PC-9 (cell line): ENCODE results near the gene RPS6KA4. TPM values are rescaled to one million over a fixed set of nuclear protein-coding genes. Genes with fewer than 3 reads are reported as not detected.

Experiments
- BruUV-seq: library from RNA; stranded (reverse); fragments of 400-500 nt; replicated peaks from 2 replicates; lab custom pipeline; 2021; lab: Mats Ljungman, UMichigan
- CTCF ChIA-PET: fragments of 300-600 bp; sonication (Branson Sonifier 250); formaldehyde crosslinking; loops from one replicate; lab custom pipeline; 2022; ENCODE audit warnings: antibody characterized with exemption; lab: Charles Lee
- POLR2A ChIA-PET: fragments of 300-600 bp; sonication (Branson Sonifier 250); formaldehyde crosslinking; loops from one replicate; lab custom pipeline; 2022; ENCODE audit warnings: antibody characterized with exemption; ENCODE audit not compliant: unreplicated experiment; lab: Charles Lee
- DNase-seq, 2 experiments: peaks; one replicate each; pipeline versions ENCODE4 v3.0.0 to v3.0.0-alpha.2; 2015 to 2022; ENCODE audit warnings: mixed read lengths in 1 of 2
- H2AFZ ChIP-seq: fragments of 200-600 bp; sonication (generic); 2 replicates; pipeline ENCODE4 v1.8.1; 2017; ENCODE audit warnings: antibody characterized with exemption
- H3F3A ChIP-seq: fragments of 200-600 bp; sonication (generic); 2 replicates; pipeline ENCODE4 v1.8.1; 2017; ENCODE audit warnings: antibody characterized with exemption, mild to moderate bottlenecking, low read depth; ENCODE audit not compliant: insufficient read depth
- H3K27ac ChIP-seq: fragments of 200-600 bp; sonication (generic); 2 replicates; pipeline ENCODE4 v1.6.1; 2016; ENCODE audit warnings: mixed run types
- H3K27me3 ChIP-seq: fragments of 200-600 bp; sonication (generic); 2 replicates; pipeline ENCODE4 v1.6.1; 2016; ENCODE audit warnings: low read depth, mixed run types; ENCODE audit not compliant: insufficient read depth
- H3K36me3 ChIP-seq: fragments of 200-600 bp; sonication (generic); 2 replicates; pipeline ENCODE4 v1.6.1; 2016; ENCODE audit warnings: low read depth, mixed run types
- H3K4me1 ChIP-seq: fragments of 200-600 bp; sonication (generic); replicated peaks from 2 replicates; pipeline ENCODE4 v1.6.1; 2016; ENCODE audit warnings: mixed run types; ENCODE audit not compliant: insufficient read depth
- H3K4me2 ChIP-seq: fragments of 200-600 bp; sonication (generic); 2 replicates; pipeline ENCODE4 v1.6.1; 2017; ENCODE audit warnings: mixed run types
- H3K4me3 ChIP-seq: fragments of 200-600 bp; sonication (generic); 2 replicates; pipeline ENCODE4 v1.6.1; 2016; ENCODE audit warnings: mixed run types
- H3K79me2 ChIP-seq: fragments of 200-600 bp; sonication (generic); 2 replicates; pipeline ENCODE4 v1.6.1; 2017; ENCODE audit warnings: low read depth, mixed run types
- H3K9me2 ChIP-seq: fragments of 200-600 bp; sonication (generic); 2 replicates; pipeline ENCODE4 v1.8.1; 2017; ENCODE audit warnings: mild to moderate bottlenecking; ENCODE audit not compliant: insufficient read depth
- H3K9me3 ChIP-seq: fragments of 200-600 bp; sonication (generic); 2 replicates; pipeline ENCODE4 v1.8.1; 2016; ENCODE audit warnings: low read depth; ENCODE audit not compliant: insufficient read depth
- H4K20me1 ChIP-seq: fragments of 200-600 bp; sonication (generic); 2 replicates; pipeline ENCODE4 v1.8.1; 2017; ENCODE audit not compliant: insufficient read depth
- CTCF ChIP-seq: fragments of 200-600 bp; sonication (generic); conservative IDR thresholded peaks from 2 replicates; pipeline ENCODE4 v1.6.1; 2017; ENCODE audit warnings: mixed run types, antibody characterized with exemption, mild to moderate bottlenecking, moderate library complexity
- EZH2 ChIP-seq: fragments of 200-600 bp; sonication (generic); IDR thresholded peaks from 2 replicates; pipeline ENCODE4 v1.8.0; 2017; ENCODE audit warnings: antibody characterized with exemption, low read depth
- intact Hi-C: fragments of 100-400 bp; cut with micrococcal nuclease; formaldehyde crosslinking; loops from one replicate; pipeline ENCODE4 v1.10.0; 2022; ENCODE audit not compliant: unreplicated experiment
- total RNA-seq: library from RNA; stranded (reverse); gene quantifications from 2 replicates; pipeline ENCODE4 v1.2.3, GENCODE V29; 2021

RPS6KA4 gene
- total RNA-seq, 1 experiment from 2014 or later, result 64.3 TPM

GRCh38 chr11:64406221-64406946 is 47.4 kb downstream of the RPS6KA4 start:
- intact Hi-C loops, result no loop called here
- H3K4me1 ChIP-seq, result peaks cover 7% of the 10 kb centered on the region; the same call in 1 of the 2 replicates
- H3K9me2 ChIP-seq, result no peaks in the 10 kb centered on the region
- no peaks in the 10 kb centered on the region for H3K9me3 ChIP-seq
- H3K27ac ChIP-seq, result no peak overlapping the region
- no peaks in the 10 kb centered on the region for H3K27me3 ChIP-seq
- no peaks in the 10 kb centered on the region for H4K20me1 ChIP-seq
- TF ChIP-seq CTCF, result no peak
- TF ChIP-seq EZH2, result no peak
- ChIA-PET CTCF (interaction anchor here (0.7 to 1.4 kb wide), 2 partner anchors 51 to 52 kb away, joined by 3 to 4 read pairs; no protein-coding TSS in a partner anchor), POLR2A (no interaction called here)
- peak in 1 of 2 experiments; percentile 25 for DNase-seq
- BruUV-seq, result no TSS peak
- no peak overlapping the region for H3K4me3 ChIP-seq
- H3K4me2 ChIP-seq, result no peak overlapping the region
- H3F3A ChIP-seq, result peaks cover 11% of the 10 kb centered on the region
- no peaks in the 10 kb centered on the region for H3K79me2 ChIP-seq
- no peaks in the 10 kb centered on the region for H3K36me3 ChIP-seq
- no peak overlapping the region for H2AFZ ChIP-seq

- CTCF ChIA-PET, result no interaction called here
- POLR2A ChIA-PET, result no interaction called here
- H3K4me3 ChIP-seq, result no peak overlapping the region
These were observed 48.3 kb downstream of the RPS6KA4 start for GRCh38 chr11:64407221-64407620.

GRCh38 chr11:64407630-64408029 is 48.7 kb downstream of the RPS6KA4 start:
- peaks cover 11% of the 10 kb centered on the region for H3F3A ChIP-seq
- no peak for DNase-seq
- no peaks in the 10 kb centered on the region for H3K9me2 ChIP-seq
- no peaks in the 10 kb centered on the region for H3K27me3 ChIP-seq
- intact Hi-C loops, result no loop called here
- TF ChIP-seq CTCF (no peak), EZH2 (no peak)
- H3K36me3 ChIP-seq, result no peaks in the 10 kb centered on the region
- BruUV-seq, result no TSS peak
- ChIA-PET CTCF (no interaction called here), POLR2A (no interaction called here)
- peaks cover 7% of the 10 kb centered on the region; the same call in 1 of the 2 replicates for H3K4me1 ChIP-seq
- no peak overlapping the region for H2AFZ ChIP-seq
- no peaks in the 10 kb centered on the region for H4K20me1 ChIP-seq
- H3K4me2 ChIP-seq, result no peak overlapping the region
- no peaks in the 10 kb centered on the region for H3K79me2 ChIP-seq
- no peaks in the 10 kb centered on the region for H3K9me3 ChIP-seq
- no peak overlapping the region for H3K27ac ChIP-seq
- no peak overlapping the region for H3K4me3 ChIP-seq

More at GRCh38 chr11:64407221-64407620, 48.3 kb downstream of the RPS6KA4 start:
- peaks cover 11% of the 10 kb centered on the region for H3F3A ChIP-seq
- H3K36me3 ChIP-seq, result no peaks in the 10 kb centered on the region
- intact Hi-C loops, result no loop called here
- no peak for DNase-seq
- no peaks in the 10 kb centered on the region for H3K79me2 ChIP-seq
- TF ChIP-seq CTCF (no peak), EZH2 (no peak)
- H3K9me3 ChIP-seq, result no peaks in the 10 kb centered on the region
- no peak overlapping the region for H2AFZ ChIP-seq
- H3K27me3 ChIP-seq, result no peaks in the 10 kb centered on the region
- no TSS peak for BruUV-seq
- H3K4me2 ChIP-seq, result no peak overlapping the region
- H3K4me1 ChIP-seq, result peaks cover 7% of the 10 kb centered on the region; the same call in 1 of the 2 replicates
- no peak overlapping the region for H3K27ac ChIP-seq
- no peaks in the 10 kb centered on the region for H4K20me1 ChIP-seq
- H3K9me2 ChIP-seq, result no peaks in the 10 kb centered on the region
